Muscle of back (tissue), 11 donors: ENCODE measurements around the gene PGLYRP4. TPM values are rescaled to one million over a fixed set of nuclear protein-coding genes. Genes with fewer than 3 reads are reported as not detected.

ENCODE experiments used
- DNase-seq, 3 donors: peaks; one replicate each; pipeline versions ENCODE4 v3.0.0 to v3.0.0-alpha.2; 2013
- polyA plus RNA-seq, 10 donors: library from polyadenylated mRNA; unstranded; fragments of 120-200 nt; gene quantifications; one replicate each; pipeline ENCODE4 v1.2.1, GENCODE V29; 2013; ENCODE audit not compliant: insufficient read length in 10 of 10

Gene PGLYRP4
- polyA plus RNA-seq, 10 donors = 1.1 to 1.7 TPM; not detected in 8

GRCh38 chr1:153379591-153379990 is 30.9 kb upstream of the PGLYRP4 start:
- no peak for DNase-seq

GRCh38 chr1:153375511-153375910 is 26.9 kb upstream of the PGLYRP4 start, which contains the start of gene S100A12:
Gene S100A12 (minus strand): TSS chr1:153375621. CDS start chr1:153374592, 1,029 bp downstream.
- peak in 1 of 3 donors; percentile 43 for DNase-seq

- DNase-seq = no peak
These were observed 25.4 kb upstream of the PGLYRP4 start for GRCh38 chr1:153374071-153374470.

GRCh38 chr1:153372571-153372970 is 23.9 kb upstream of the PGLYRP4 start:
- DNase-seq = no peak

- DNase-seq = no peak
These were observed 22.6 kb upstream of the PGLYRP4 start for GRCh38 chr1:153371231-153371630.

GRCh38 chr1:153370146-153370545 is 21.5 kb upstream of the PGLYRP4 start:
- DNase-seq = no peak

- no peak for DNase-seq
These were observed 19.9 kb upstream of the PGLYRP4 start for GRCh38 chr1:153368495-153368894.

GRCh38 chr1:153367090-153367489 is 18.4 kb upstream of the PGLYRP4 start:
- no peak for DNase-seq

- DNase-seq = no peak
These were observed 17.6 kb upstream of the PGLYRP4 start for GRCh38 chr1:153366261-153366660.

- no peak for DNase-seq
These were observed 17.1 kb upstream of the PGLYRP4 start for GRCh38 chr1:153365696-153366095.

GRCh38 chr1:153364766-153365666 is 16.4 kb upstream of the PGLYRP4 start:
- no peak for DNase-seq

GRCh38 chr1:153364156-153364555 is 15.5 kb upstream of the PGLYRP4 start:
- no peak for DNase-seq

GRCh38 chr1:153363641-153364040 is 15.0 kb upstream of the PGLYRP4 start:
- DNase-seq = no peak

GRCh38 chr1:153362187-153362775 is 13.6 kb upstream of the PGLYRP4 start:
- no peak for DNase-seq

GRCh38 chr1:153361480-153362109 is 13.0 kb upstream of the PGLYRP4 start:
- no peak for DNase-seq

GRCh38 chr1:153360592-153361479 is 12.2 kb upstream of the PGLYRP4 start:
- no peak for DNase-seq

- DNase-seq = no peak
These were observed 11.5 kb upstream of the PGLYRP4 start for GRCh38 chr1:153360190-153360589.

GRCh38 chr1:153359241-153359640 is 10.6 kb upstream of the PGLYRP4 start:
- DNase-seq = no peak

- DNase-seq = no peak
These were observed 10.0 kb upstream of the PGLYRP4 start for GRCh38 chr1:153358691-153358975.

- peak in 1 of 3 donors; percentile 14 for DNase-seq
These were observed 9.4 kb upstream of the PGLYRP4 start, which contains the start of gene S100A9 for GRCh38 chr1:153357853-153358690. Gene S100A9 (plus strand): TSS chr1:153357854. CDS start chr1:153358284, 430 bp downstream.
